GM18951 (cell line): ENCODE results near the gene TPSAB1.
"Not testable (repeated sequence)": the region's sequence is repeated elsewhere in the genome, so short reads cannot be mapped to it uniquely, and the experiment has no call there.

Source experiments
- POLR2A ChIP-seq: IDR thresholded peaks from 4 replicates; pipeline ENCODE4 v1.6.1; 2011; ENCODE audit warnings: mild to moderate bottlenecking; ENCODE audit not compliant: insufficient read length, insufficient read depth; ENCODE audit errors: extremely low read depth
- in situ Hi-C: fragments of 300-500 bp; cut with MboI; formaldehyde crosslinking; loops from one replicate; pipeline ENCODE4 v1.12.0; 2022; ENCODE audit warnings: low sequenced_read_pairs, mixed read lengths, inconsistent platforms; ENCODE audit not compliant: unreplicated experiment

Gene TPSAB1

DNA sequence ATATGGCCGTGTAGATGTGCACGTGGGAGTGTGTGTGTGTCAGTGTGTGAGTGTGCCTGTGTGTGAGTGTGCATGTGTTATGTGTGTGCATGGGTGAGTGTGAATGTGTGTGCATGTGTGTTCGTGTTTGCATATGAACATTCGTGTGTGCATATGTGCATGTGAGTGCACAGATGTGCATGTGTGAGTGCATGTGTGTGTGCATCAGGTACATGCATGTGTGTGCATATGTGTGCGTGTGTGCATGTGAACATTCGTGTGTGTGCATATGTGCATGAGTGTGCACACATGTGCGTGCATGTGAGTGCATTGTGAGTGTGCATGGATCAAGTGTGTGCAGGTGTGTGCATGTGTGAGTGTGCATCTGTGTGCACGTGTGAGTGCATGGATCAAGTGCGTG, 2.5 kb upstream of the TPSAB1 start:
- in situ Hi-C loops: no loop called here
- no peak for TF ChIP-seq POLR2A

GRCh38 chr16:1238909-1239308, 1.6 kb upstream of the TPSAB1 start:
- in situ Hi-C loops: not testable (repeated sequence)

GRCh38 chr16:1239575-1239974, 930 bp upstream of the TPSAB1 start:
- in situ Hi-C loops: not testable (repeated sequence)

DNA sequence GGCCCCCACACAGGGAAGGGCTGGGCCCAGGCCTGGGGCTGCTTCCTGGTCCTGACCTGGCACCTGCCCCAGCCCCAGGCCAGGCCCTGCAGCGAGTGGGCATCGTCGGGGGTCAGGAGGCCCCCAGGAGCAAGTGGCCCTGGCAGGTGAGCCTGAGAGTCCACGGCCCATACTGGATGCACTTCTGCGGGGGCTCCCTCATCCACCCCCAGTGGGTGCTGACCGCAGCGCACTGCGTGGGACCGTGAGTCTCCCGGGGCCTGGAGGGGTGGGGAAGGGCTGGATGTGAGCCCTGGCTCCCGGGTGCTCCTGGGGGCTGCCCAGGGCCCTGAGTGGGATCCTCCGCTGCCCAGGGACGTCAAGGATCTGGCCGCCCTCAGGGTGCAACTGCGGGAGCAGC, 576 bp downstream of the TPSAB1 start:
- in situ Hi-C loops: not testable (repeated sequence)

DNA sequence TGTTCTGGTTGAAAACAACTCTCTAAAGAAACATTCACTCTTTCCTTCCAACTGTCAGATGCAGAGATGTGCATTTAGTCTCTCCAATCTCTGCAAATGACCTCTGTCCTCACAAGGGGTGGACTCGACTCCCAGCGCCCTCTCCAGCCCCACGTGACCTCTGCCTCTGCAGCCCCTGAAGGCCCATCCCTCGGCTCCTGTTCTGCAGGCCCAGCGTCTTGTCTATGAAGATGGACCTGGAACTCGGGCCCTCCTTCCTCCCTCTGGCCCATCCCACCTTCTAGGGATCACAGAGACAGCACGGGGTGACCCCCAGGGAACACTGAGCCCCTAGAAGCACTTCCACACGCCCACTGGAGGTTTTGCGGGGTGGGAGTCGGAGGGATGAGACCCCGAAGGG, 2.9 kb downstream of the TPSAB1 start:
- in situ Hi-C loops: not testable (repeated sequence)

GRCh38 chr16:1243907-1244850, 3.7 kb downstream of the TPSAB1 start:
- in situ Hi-C loops: not testable (repeated sequence)

DNA sequence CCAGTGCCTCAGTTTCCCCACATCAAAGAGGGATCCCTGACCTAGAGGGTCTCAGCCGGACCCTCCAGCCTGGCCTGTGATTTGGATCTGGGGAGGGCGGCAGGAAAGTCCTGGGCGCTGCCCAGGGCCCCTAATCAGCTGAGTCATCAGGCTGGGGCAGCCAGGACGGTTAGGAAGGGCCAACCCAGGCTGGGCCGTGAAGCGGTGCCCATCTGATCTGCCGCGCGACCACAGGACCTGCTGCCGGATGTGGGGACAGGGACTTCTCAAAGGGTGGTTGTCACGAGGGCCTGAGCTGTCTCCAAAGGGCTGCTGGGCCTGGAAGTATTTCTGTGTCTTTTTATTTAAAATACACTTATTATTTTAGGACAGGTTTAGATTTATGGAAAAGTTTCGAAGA, 4.4 kb downstream of the TPSAB1 start:
- in situ Hi-C loops: no loop called here
- no peak for TF ChIP-seq POLR2A

DNA sequence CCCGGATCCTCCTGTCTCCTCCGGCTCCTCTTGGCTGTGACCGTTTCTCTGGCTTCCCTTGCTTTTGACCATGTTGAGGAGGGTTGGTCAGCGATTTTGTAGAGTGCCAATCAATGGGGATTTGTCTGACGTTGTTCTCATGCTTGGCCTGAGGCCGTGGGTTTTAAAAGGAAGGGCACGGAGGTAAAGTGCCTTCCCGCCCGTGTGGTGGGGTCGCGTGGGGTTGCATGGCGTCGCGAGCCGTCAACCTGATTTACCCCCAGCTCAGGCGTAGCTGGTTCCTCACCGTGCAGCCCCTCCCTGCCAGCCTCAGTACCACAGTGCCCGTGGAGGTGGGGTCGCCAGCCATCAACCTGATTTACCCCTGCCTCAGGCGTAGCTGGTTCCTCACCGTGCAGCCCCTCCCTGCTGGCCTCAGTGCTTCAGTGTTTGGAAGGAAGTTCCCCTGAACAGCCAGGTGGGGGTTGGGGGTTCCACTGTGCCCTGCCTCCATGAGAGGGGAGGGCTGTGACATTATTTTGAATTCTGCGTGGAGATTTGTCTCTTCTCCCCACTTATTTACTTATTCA, 5.0 kb downstream of the TPSAB1 start:
- TF ChIP-seq POLR2A: no peak
- in situ Hi-C loops: no loop called here

- in situ Hi-C loops: not testable (repeated sequence)
These were observed 7.5 kb downstream of the TPSAB1 start for GRCh38 chr16:1247903-1248537.

- in situ Hi-C loops: not testable (repeated sequence)
These were observed 8.7 kb downstream of the TPSAB1 start for GRCh38 chr16:1249031-1249755.

DNA sequence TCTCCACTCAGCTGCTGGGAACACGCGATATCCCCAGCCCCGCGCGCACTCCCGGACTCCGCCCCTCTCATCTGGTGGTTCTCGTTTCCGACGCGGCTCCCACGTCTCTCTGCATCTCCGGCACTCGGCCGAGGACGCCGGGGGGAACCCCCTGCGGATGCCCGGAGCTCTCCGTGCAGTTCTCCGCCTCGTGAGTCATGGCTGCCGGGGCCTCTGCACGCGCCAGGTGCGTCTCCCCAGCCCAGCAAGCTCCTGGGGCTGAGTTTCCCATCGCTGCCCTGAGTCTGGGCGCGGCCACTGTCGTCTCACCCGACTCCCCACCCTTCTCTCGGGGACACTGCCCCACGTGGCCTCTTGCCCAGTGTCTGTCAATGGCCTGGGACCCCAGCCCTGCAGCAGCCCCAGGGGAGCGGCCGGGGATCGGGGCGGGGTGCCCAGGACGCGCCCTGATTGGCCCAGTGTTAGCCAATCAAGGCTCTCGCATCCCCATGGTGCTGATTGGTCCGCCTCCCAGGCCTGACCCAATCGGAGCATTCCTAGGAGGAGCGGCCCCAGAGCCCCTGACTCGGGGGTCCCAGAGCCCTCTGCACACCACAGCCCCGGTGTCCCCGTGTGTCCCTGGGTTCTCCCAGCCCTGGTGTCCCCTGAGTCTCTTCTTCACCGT, 13.3 kb downstream of the TPSAB1 start:
- in situ Hi-C loops: not testable (repeated sequence)

DNA sequence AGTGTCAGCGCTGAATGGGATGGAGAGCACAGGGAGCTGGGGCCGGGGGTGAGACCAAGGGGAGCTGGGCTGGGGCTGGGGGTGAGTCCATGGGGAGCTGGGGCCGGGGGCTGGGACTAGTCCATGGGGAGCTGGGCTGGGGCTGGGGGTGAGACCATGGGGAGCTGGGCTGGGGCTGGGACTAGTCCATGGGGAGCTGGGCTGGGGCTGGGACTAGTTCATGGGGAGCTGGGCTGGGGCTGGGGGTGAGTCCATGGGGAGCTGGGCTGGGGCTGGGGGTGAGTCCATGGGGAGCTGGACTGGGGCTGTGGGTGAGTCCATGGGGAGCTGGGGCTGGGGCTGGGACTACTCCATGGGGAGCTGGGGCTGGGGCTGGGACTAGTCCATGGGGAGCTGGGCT, 14.3 kb downstream of the TPSAB1 start:
- in situ Hi-C loops: not testable (repeated sequence)

DNA sequence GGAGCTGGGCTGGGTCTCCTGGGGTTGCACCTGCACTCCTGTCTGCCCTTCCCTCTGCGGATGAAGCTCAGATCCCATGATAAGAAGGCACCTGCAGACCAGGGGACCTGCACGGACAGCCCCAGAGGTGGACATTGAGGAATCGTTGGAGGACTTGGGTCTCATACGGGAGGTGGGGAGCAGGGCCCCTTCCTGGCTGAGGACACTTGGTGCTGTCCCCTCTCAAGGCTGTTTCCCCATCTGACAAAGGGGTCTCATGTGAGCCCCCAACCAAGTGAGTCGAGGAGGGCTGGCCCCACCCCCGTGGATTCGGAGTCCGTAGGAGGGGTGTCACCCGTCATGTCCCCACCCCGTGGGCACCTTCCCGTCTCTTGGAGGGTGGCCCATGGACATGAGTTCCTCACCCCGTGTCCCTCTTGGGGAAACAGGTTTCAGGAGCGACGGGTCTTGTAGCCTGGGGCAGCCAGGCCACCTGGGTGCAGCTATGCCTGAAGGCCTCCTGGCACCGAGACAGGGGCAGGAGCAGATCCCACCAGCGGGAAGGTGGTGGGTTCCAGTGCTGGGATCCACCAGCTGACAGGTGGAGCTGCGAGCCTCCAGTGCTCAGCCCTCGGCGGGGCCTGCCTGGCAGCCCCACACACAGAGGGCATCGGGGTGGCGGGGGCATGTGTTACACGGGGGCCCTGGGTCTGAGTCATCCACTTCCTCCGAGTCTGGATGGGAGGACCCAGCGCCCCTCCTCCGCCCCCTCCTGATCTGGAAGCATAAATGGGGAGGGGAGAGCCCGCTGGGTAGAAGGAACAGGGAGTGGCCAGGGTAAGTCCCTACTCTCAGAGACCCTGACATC, 15.0 kb downstream of the TPSAB1 start, which contains the start of gene TPSD1:
Gene TPSD1 (plus strand): TSS at position 794 of the 847 bp plus-strand sequence. CDS start 212 bp downstream, outside the sequence.
- in situ Hi-C loops: not testable (repeated sequence)

DNA sequence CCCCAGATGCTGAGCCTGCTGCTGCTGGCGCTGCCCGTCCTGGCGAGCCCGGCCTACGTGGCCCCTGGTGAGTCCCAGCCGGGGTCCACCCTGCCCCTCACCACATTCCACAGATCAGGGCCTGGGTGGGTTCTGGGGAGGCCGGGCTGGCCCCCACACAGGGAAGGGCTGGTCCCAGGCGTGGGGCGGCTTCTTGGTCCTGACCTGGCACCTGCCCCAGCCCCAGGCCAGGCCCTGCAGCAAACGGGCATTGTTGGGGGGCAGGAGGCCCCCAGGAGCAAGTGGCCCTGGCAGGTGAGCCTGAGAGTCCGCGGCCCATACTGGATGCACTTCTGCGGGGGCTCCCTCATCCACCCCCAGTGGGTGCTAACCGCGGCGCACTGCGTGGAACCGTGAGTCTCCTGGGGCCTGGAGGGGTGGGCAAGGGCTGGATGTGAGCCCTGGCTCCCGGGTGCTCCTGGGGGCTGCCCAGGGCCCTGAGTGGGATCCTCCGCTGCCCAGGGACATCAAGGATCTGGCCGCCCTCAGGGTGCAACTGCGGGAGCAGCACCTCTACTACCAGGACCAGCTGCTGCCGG, 15.9 kb downstream of the TPSAB1 start:
- in situ Hi-C loops: not testable (repeated sequence)
